ENCODE measurements around the gene PPP6R3.
"Not testable (repeated sequence)": the region's sequence is repeated elsewhere in the genome, so short reads cannot be mapped to it uniquely, and the experiment has no call there.

The PPP6R3 gene

GRCh38 chr11:68424981-68425865 is 35.3 kb upstream of the PPP6R3 start:
- H3K36me3 ChIP-seq (ENCODE audit: control insufficient read depth, insufficient read depth, low read length): peaks cover 33% of the 10 kb centered on the region
- H3K27me3 ChIP-seq (ENCODE audit: control insufficient read depth, insufficient read depth, low read length): no peaks in the 10 kb centered on the region
- H3K4me3 ChIP-seq (ENCODE audit: low read depth, low read length): no peak overlapping the region
- no peak overlapping the region for H3K9ac ChIP-seq (ENCODE audit: low read depth, low read length)
- no peaks in the 10 kb centered on the region for H3K4me1 ChIP-seq (ENCODE audit: control insufficient read depth, insufficient read depth, low read length)
- no peaks in the 10 kb centered on the region for H3K9me3 ChIP-seq (ENCODE audit: control insufficient read depth, insufficient read depth, low read length)

- Histone ChIP-seq H3K27me3 (ENCODE audit: control insufficient read depth, insufficient read depth, low read length) (no peaks in the 10 kb centered on the region), H3K4me3 (ENCODE audit: low read depth, low read length) (no peak overlapping the region), H3K9ac (ENCODE audit: low read depth, low read length) (no peak overlapping the region), H3K4me1 (ENCODE audit: control insufficient read depth, insufficient read depth, low read length) (no peaks in the 10 kb centered on the region), H3K36me3 (ENCODE audit: control insufficient read depth, insufficient read depth, low read length) (peaks cover 39% of the 10 kb centered on the region), H3K9me3 (ENCODE audit: control insufficient read depth, insufficient read depth, low read length) (no peaks in the 10 kb centered on the region)
Measured at GRCh38 chr11:68425866-68426380, 34.6 kb upstream of the PPP6R3 start.

DNA sequence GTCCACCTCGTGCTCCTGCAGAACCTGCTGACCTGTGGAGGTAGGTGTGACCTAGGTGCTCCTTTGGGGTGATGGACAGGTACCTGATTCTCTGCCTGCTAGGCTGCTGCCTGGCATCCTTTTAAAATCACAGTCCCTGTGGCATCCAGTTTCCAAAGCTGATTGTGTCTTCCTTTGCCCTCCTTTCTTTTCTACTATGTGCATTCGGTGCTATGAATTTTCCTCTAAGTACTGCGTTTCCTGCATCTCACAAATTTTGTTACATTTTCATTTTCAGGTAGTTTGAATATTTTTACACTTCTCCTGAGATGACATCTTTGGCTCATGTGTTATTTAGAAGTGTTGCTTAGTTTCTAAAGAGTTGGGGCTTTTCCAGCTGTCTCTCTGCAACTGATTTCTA is 30.9 kb upstream of the PPP6R3 start:
- no peaks in the 10 kb centered on the region for H3K9me3 ChIP-seq (ENCODE audit: control insufficient read depth, insufficient read depth, low read length)
- no peaks in the 10 kb centered on the region for H3K27me3 ChIP-seq (ENCODE audit: control insufficient read depth, insufficient read depth, low read length)
- no peaks in the 10 kb centered on the region for H3K4me1 ChIP-seq (ENCODE audit: control insufficient read depth, insufficient read depth, low read length)
- H3K9ac ChIP-seq (ENCODE audit: low read depth, low read length): no peak overlapping the region
- H3K36me3 ChIP-seq (ENCODE audit: control insufficient read depth, insufficient read depth, low read length): peaks cover 50% of the 10 kb centered on the region
- no peak overlapping the region for H3K4me3 ChIP-seq (ENCODE audit: low read depth, low read length)

- Histone ChIP-seq H3K4me3 (ENCODE audit: low read depth, low read length) (no peak overlapping the region), H3K27me3 (ENCODE audit: control insufficient read depth, insufficient read depth, low read length) (no peaks in the 10 kb centered on the region), H3K4me1 (ENCODE audit: control insufficient read depth, insufficient read depth, low read length) (no peaks in the 10 kb centered on the region), H3K9ac (ENCODE audit: low read depth, low read length) (no peak overlapping the region), H3K9me3 (ENCODE audit: control insufficient read depth, insufficient read depth, low read length) (no peaks in the 10 kb centered on the region), H3K36me3 (ENCODE audit: control insufficient read depth, insufficient read depth, low read length) (peaks cover 44% of the 10 kb centered on the region)
Measured at GRCh38 chr11:68430384-68430783, 30.2 kb upstream of the PPP6R3 start.

GRCh38 chr11:68430801-68431200 is 29.8 kb upstream of the PPP6R3 start:
- Histone ChIP-seq H3K9me3 (ENCODE audit: control insufficient read depth, insufficient read depth, low read length) (no peaks in the 10 kb centered on the region), H3K4me3 (ENCODE audit: low read depth, low read length) (no peak overlapping the region), H3K4me1 (ENCODE audit: control insufficient read depth, insufficient read depth, low read length) (no peaks in the 10 kb centered on the region), H3K36me3 (ENCODE audit: control insufficient read depth, insufficient read depth, low read length) (peaks cover 40% of the 10 kb centered on the region), H3K9ac (ENCODE audit: low read depth, low read length) (no peak overlapping the region), H3K27me3 (ENCODE audit: control insufficient read depth, insufficient read depth, low read length) (no peaks in the 10 kb centered on the region)

- H3K36me3 ChIP-seq (ENCODE audit: control insufficient read depth, insufficient read depth, low read length): peaks cover 40% of the 10 kb centered on the region
- no peaks in the 10 kb centered on the region for H3K4me1 ChIP-seq (ENCODE audit: control insufficient read depth, insufficient read depth, low read length)
- no peak overlapping the region for H3K9ac ChIP-seq (ENCODE audit: low read depth, low read length)
- H3K27me3 ChIP-seq (ENCODE audit: control insufficient read depth, insufficient read depth, low read length): no peaks in the 10 kb centered on the region
- no peaks in the 10 kb centered on the region for H3K9me3 ChIP-seq (ENCODE audit: control insufficient read depth, insufficient read depth, low read length)
- H3K4me3 ChIP-seq (ENCODE audit: low read depth, low read length): no peak overlapping the region
Measured at GRCh38 chr11:68431984-68432645, 28.4 kb upstream of the PPP6R3 start.

GRCh38 chr11:68432874-68433273 is 27.7 kb upstream of the PPP6R3 start:
- Histone ChIP-seq H3K4me1 (ENCODE audit: control insufficient read depth, insufficient read depth, low read length) (no peaks in the 10 kb centered on the region), H3K9me3 (ENCODE audit: control insufficient read depth, insufficient read depth, low read length) (no peaks in the 10 kb centered on the region), H3K36me3 (ENCODE audit: control insufficient read depth, insufficient read depth, low read length) (peaks cover 43% of the 10 kb centered on the region), H3K9ac (ENCODE audit: low read depth, low read length) (no peak overlapping the region), H3K27me3 (ENCODE audit: control insufficient read depth, insufficient read depth, low read length) (no peaks in the 10 kb centered on the region), H3K4me3 (ENCODE audit: low read depth, low read length) (no peak overlapping the region)

- peaks cover 44% of the 10 kb centered on the region for H3K36me3 ChIP-seq (ENCODE audit: control insufficient read depth, insufficient read depth, low read length)
- no peaks in the 10 kb centered on the region for H3K4me1 ChIP-seq (ENCODE audit: control insufficient read depth, insufficient read depth, low read length)
Measured at GRCh38 chr11:68433541-68433940, 27.0 kb upstream of the PPP6R3 start.

DNA sequence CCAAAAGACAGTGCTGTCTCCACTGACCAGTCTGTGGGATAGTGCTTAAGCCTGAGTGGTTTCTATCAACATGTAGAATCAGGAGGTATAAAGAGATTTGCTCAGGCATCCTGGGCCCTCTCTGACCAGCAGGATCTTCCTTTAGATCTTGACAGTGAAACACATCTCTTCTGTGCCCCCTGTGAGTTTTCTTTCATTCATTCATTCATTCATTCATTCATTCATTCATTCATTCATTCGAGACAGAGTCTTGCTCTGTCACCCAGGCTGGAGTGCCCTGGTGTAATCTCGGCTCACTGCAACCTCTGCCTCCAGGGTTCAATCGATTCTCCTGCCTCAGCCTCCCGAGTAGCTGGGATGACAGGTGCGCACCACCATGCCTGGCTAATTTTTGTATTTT is 26.4 kb upstream of the PPP6R3 start:
- H3K27me3 ChIP-seq (ENCODE audit: control insufficient read depth, insufficient read depth, low read length); H3K9ac ChIP-seq (ENCODE audit: low read depth, low read length); H3K4me1 ChIP-seq (ENCODE audit: control insufficient read depth, insufficient read depth, low read length); H3K9me3 ChIP-seq (ENCODE audit: control insufficient read depth, insufficient read depth, low read length); H3K4me3 ChIP-seq (ENCODE audit: low read depth, low read length): not testable (repeated sequence)
- peaks cover 46% of the 10 kb centered on the region for H3K36me3 ChIP-seq (ENCODE audit: control insufficient read depth, insufficient read depth, low read length)

More at GRCh38 chr11:68433541-68433940, 27.0 kb upstream of the PPP6R3 start:
- Histone ChIP-seq H3K9me3 (ENCODE audit: control insufficient read depth, insufficient read depth, low read length) (no peaks in the 10 kb centered on the region), H3K9ac (ENCODE audit: low read depth, low read length) (no peak overlapping the region), H3K27me3 (ENCODE audit: control insufficient read depth, insufficient read depth, low read length) (no peaks in the 10 kb centered on the region), H3K4me3 (ENCODE audit: low read depth, low read length) (no peak overlapping the region)

- no peaks in the 10 kb centered on the region for H3K27me3 ChIP-seq (ENCODE audit: control insufficient read depth, insufficient read depth, low read length)
- H3K9me3 ChIP-seq (ENCODE audit: control insufficient read depth, insufficient read depth, low read length): no peaks in the 10 kb centered on the region
- H3K36me3 ChIP-seq (ENCODE audit: control insufficient read depth, insufficient read depth, low read length): peaks cover 32% of the 10 kb centered on the region
- H3K4me3 ChIP-seq (ENCODE audit: low read depth, low read length): no peak overlapping the region
- no peak overlapping the region for H3K9ac ChIP-seq (ENCODE audit: low read depth, low read length)
- no peaks in the 10 kb centered on the region for H3K4me1 ChIP-seq (ENCODE audit: control insufficient read depth, insufficient read depth, low read length)
Measured at GRCh38 chr11:68436162-68436888, 24.2 kb upstream of the PPP6R3 start.

- Histone ChIP-seq H3K4me1 (ENCODE audit: control insufficient read depth, insufficient read depth, low read length) (peaks cover 7% of the 10 kb centered on the region), H3K9ac (ENCODE audit: low read depth, low read length) (no peak overlapping the region), H3K36me3 (ENCODE audit: control insufficient read depth, insufficient read depth, low read length) (peaks cover 27% of the 10 kb centered on the region), H3K9me3 (ENCODE audit: control insufficient read depth, insufficient read depth, low read length) (no peaks in the 10 kb centered on the region), H3K4me3 (ENCODE audit: low read depth, low read length) (no peak overlapping the region), H3K27me3 (ENCODE audit: control insufficient read depth, insufficient read depth, low read length) (no peaks in the 10 kb centered on the region)
Measured at GRCh38 chr11:68436985-68437926, 23.3 kb upstream of the PPP6R3 start.

Measured in iPS-15b (cell line).